SK-N-SH treated with all-trans-retinoic acid at 6 μM for 48 hours (cell line): ENCODE results near the gene CPEB1.

Source experiments
- ATAC-seq: fragments of 200-7000 bp; cut with Tn5 transposase; 3 replicates; pipeline ENCODE4 v1.9.1; 2020; ENCODE audit warnings: mild to moderate bottlenecking, moderate library complexity
- ARNTL ChIP-seq: fragments of 450-650 bp; formaldehyde crosslinking; IDR thresholded peaks from 2 replicates; pipeline ENCODE4 v1.5.0; 2020; ENCODE audit warnings: low read depth, mild to moderate bottlenecking, moderate library complexity, borderline replicate concordance
- BACH2 ChIP-seq: fragments of 250-450 bp; sonication (Bioruptor Pico); IDR thresholded peaks from 2 replicates; pipeline ENCODE4 v1.9.0; 2021; ENCODE audit warnings: mild to moderate bottlenecking, borderline replicate concordance
- CSDC2 ChIP-seq: fragments of 250-450 bp; sonication (Bioruptor Pico); IDR thresholded peaks from 2 replicates; pipeline ENCODE4 v1.5.0; 2020; ENCODE audit warnings: mild to moderate bottlenecking, moderate library complexity
- ESRRG ChIP-seq: fragments of 250-450 bp; sonication (Bioruptor Pico); IDR thresholded peaks from 2 replicates; pipeline ENCODE4 v1.6.1; 2021; ENCODE audit warnings: mild to moderate bottlenecking
- GLIS3 ChIP-seq: fragments of 250-450 bp; sonication (Bioruptor Pico); IDR thresholded peaks from 2 replicates; pipeline ENCODE4 v1.5.0; 2020; ENCODE audit warnings: mild to moderate bottlenecking, moderate library complexity
- ISL1 ChIP-seq: fragments of 250-450 bp; sonication (Bioruptor Pico); IDR thresholded peaks from 2 replicates; pipeline ENCODE4 v2.1.2; 2022; ENCODE audit warnings: mild to moderate bottlenecking, moderate library complexity
- OSR1 ChIP-seq: fragments of 250-450 bp; sonication (Bioruptor Pico); IDR thresholded peaks from 2 replicates; pipeline ENCODE4 v1.8.0; 2022; ENCODE audit warnings: moderate library complexity, mild to moderate bottlenecking, inconsistent platforms
- POU6F1 ChIP-seq: fragments of 250-450 bp; sonication (Bioruptor Pico); IDR thresholded peaks from 2 replicates; pipeline ENCODE4 v1.8.0; 2021; ENCODE audit warnings: low read depth, mild to moderate bottlenecking, moderate library complexity, borderline replicate concordance
- PPARA ChIP-seq: fragments of 250-450 bp; sonication (Bioruptor Pico); IDR thresholded peaks from 2 replicates; pipeline ENCODE4 v1.5.0; 2020; ENCODE audit warnings: mild to moderate bottlenecking, borderline replicate concordance
- RARB ChIP-seq: fragments of 250-450 bp; sonication (Bioruptor Pico); IDR thresholded peaks from 2 replicates; pipeline ENCODE4 v1.8.0; 2021; ENCODE audit warnings: mild to moderate bottlenecking, moderate library complexity
- SNAI2 ChIP-seq: fragments of 250-450 bp; sonication (Bioruptor Pico); IDR thresholded peaks from 2 replicates; pipeline ENCODE4 v1.5.0; 2020; ENCODE audit warnings: mild to moderate bottlenecking, moderate library complexity
- TCF4 ChIP-seq: fragments of 250-450 bp; sonication (Bioruptor Pico); IDR thresholded peaks from 2 replicates; pipeline ENCODE4 v1.8.0; 2021; ENCODE audit warnings: mild to moderate bottlenecking, moderate library complexity, borderline replicate concordance
- TOX ChIP-seq: fragments of 250-450 bp; sonication (Bioruptor Pico); IDR thresholded peaks from 2 replicates; pipeline ENCODE4 v1.8.0; 2021; ENCODE audit warnings: mild to moderate bottlenecking, moderate library complexity, borderline replicate concordance
- TSHZ2 ChIP-seq: fragments of 250-450 bp; sonication (Bioruptor Pico); IDR thresholded peaks from 2 replicates; pipeline ENCODE4 v1.5.0; 2020; ENCODE audit warnings: mild to moderate bottlenecking, moderate library complexity
- ZC3H10 ChIP-seq: fragments of 250-450 bp; sonication (Bioruptor Pico); IDR thresholded peaks from 2 replicates; pipeline ENCODE4 v1.5.1; 2021; ENCODE audit warnings: mild to moderate bottlenecking, moderate library complexity
- ZFP3 ChIP-seq: fragments of 250-450 bp; sonication (Bioruptor Pico); IDR thresholded peaks from 2 replicates; pipeline ENCODE4 v1.5.0; 2020; ENCODE audit warnings: mild to moderate bottlenecking, moderate library complexity
- ZFP30 ChIP-seq: fragments of 450-650 bp; formaldehyde crosslinking; IDR thresholded peaks from 2 replicates; pipeline ENCODE4 v1.5.0; 2022; ENCODE audit warnings: mild to moderate bottlenecking, moderate library complexity
- ZNF565 ChIP-seq: fragments of 450-650 bp; formaldehyde crosslinking; conservative IDR thresholded peaks from 2 replicates; pipeline ENCODE4 v1.5.0; 2020; ENCODE audit warnings: low read depth, mild to moderate bottlenecking, moderate library complexity
- ZNF70 ChIP-seq: fragments of 450-650 bp; formaldehyde crosslinking; IDR thresholded peaks from 2 replicates; pipeline ENCODE4 v1.5.0; 2020; ENCODE audit warnings: mild to moderate bottlenecking, moderate library complexity
- ZNF8 ChIP-seq: fragments of 450-650 bp; formaldehyde crosslinking; IDR thresholded peaks from 2 replicates; pipeline ENCODE4 v1.5.0; 2020; ENCODE audit warnings: mild to moderate bottlenecking, moderate library complexity
- TF ChIP-seq, protein P1 (sequence below): fragments of 250-450 bp; sonication (Bioruptor Pico); IDR thresholded peaks from 2 replicates; pipeline ENCODE4 v1.5.1; 2021; ENCODE audit warnings: mild to moderate bottlenecking, moderate library complexity
- TF ChIP-seq, protein P2 (sequence below): fragments of 250-450 bp; sonication (Bioruptor Pico); IDR thresholded peaks from 2 replicates; pipeline ENCODE4 v1.8.0; 2020; ENCODE audit warnings: mild to moderate bottlenecking, moderate library complexity, borderline replicate concordance

CPEB1 gene

DNA sequence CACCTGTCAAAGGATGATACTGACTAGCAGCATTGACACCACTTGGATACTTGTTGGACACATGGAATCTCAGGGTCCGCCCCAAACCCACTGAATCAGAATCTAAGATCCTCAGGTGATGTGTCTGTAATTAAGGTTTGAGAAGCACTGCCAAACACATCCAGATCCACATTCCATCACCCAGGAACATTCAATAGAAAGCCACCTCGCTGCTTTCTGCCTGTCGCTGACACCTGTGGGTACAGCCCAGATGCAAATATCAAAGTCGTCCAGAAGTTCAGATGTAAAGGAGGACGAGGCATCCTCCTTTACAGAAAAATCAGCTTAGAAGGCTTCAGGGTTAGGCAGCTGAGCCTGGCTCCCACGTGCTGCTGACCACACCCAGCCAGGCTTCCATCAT is 101.7 kb downstream of the CPEB1 start:
- no peak for TF ChIP-seq ESRRG (CRISPR knock-in tag)
- TF ChIP-seq, protein P1, sequence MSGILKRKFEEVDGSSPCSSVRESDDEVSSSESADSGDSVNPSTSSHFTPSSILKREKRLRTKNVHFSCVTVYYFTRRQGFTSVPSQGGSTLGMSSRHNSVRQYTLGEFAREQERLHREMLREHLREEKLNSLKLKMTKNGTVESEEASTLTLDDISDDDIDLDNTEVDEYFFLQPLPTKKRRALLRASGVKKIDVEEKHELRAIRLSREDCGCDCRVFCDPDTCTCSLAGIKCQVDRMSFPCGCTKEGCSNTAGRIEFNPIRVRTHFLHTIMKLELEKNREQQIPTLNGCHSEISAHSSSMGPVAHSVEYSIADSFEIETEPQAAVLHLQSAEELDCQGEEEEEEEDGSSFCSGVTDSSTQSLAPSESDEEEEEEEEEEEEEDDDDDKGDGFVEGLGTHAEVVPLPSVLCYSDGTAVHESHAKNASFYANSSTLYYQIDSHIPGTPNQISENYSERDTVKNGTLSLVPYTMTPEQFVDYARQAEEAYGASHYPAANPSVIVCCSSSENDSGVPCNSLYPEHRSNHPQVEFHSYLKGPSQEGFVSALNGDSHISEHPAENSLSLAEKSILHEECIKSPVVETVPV (CRISPR knock-in tag), result no peak
- TF ChIP-seq TOX (CRISPR knock-in tag), result no peak
- no peak for TF ChIP-seq GLIS3 (CRISPR knock-in tag)
- no peak for TF ChIP-seq OSR1 (CRISPR knock-in tag)
- TF ChIP-seq ISL1 (CRISPR knock-in tag), result no peak
- TF ChIP-seq ARNTL (CRISPR knock-in tag), result no peak
- TF ChIP-seq SNAI2 (CRISPR knock-in tag), result no peak
- TF ChIP-seq ZNF8, result no peak
- TF ChIP-seq TSHZ2 (CRISPR knock-in tag), result no peak
- no peak for TF ChIP-seq POU6F1 (CRISPR knock-in tag)
- no peak for TF ChIP-seq ZFP30 (CRISPR knock-in tag)
- TF ChIP-seq ZC3H10, result no peak
- no peak for TF ChIP-seq PPARA (CRISPR knock-in tag)
- TF ChIP-seq TCF4 (CRISPR knock-in tag), result no peak
- TF ChIP-seq RARB (CRISPR knock-in tag), result no peak
- no peak for TF ChIP-seq CSDC2
- no peak for ATAC-seq

GRCh38 chr15:82545002-82545401 is 102.2 kb downstream of the CPEB1 start:
- TF ChIP-seq ISL1 (CRISPR knock-in tag), result no peak
- TF ChIP-seq ZNF8, result no peak
- no peak for TF ChIP-seq ARNTL (CRISPR knock-in tag)
- TF ChIP-seq, protein P1 (CRISPR knock-in tag), result no peak
- no peak for TF ChIP-seq ZNF565 (CRISPR knock-in tag)
- no peak for TF ChIP-seq ZFP3 (CRISPR knock-in tag)
- TF ChIP-seq, all 23 proteins: peak for 0
- ATAC-seq, result no peak

- ATAC-seq, result no peak
- no peak for TF ChIP-seq POU6F1 (CRISPR knock-in tag)
- no peak for TF ChIP-seq ESRRG (CRISPR knock-in tag)
- no peak for TF ChIP-seq ZNF565 (CRISPR knock-in tag)
- no peak for TF ChIP-seq ZNF8
- TF ChIP-seq TCF4 (CRISPR knock-in tag), result no peak
- no peak for TF ChIP-seq ZFP3 (CRISPR knock-in tag)
- no peak for TF ChIP-seq ZNF70 (CRISPR knock-in tag)
- TF ChIP-seq SNAI2 (CRISPR knock-in tag), result no peak
- TF ChIP-seq, protein P2, sequence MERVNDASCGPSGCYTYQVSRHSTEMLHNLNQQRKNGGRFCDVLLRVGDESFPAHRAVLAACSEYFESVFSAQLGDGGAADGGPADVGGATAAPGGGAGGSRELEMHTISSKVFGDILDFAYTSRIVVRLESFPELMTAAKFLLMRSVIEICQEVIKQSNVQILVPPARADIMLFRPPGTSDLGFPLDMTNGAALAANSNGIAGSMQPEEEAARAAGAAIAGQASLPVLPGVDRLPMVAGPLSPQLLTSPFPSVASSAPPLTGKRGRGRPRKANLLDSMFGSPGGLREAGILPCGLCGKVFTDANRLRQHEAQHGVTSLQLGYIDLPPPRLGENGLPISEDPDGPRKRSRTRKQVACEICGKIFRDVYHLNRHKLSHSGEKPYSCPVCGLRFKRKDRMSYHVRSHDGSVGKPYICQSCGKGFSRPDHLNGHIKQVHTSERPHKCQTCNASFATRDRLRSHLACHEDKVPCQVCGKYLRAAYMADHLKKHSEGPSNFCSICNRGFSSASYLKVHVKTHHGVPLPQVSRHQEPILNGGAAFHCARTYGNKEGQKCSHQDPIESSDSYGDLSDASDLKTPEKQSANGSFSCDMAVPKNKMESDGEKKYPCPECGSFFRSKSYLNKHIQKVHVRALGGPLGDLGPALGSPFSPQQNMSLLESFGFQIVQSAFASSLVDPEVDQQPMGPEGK (CRISPR knock-in tag), result no peak
- TF ChIP-seq ZC3H10, result no peak
- TF ChIP-seq TSHZ2 (CRISPR knock-in tag), result no peak
- no peak for TF ChIP-seq TOX (CRISPR knock-in tag)
- TF ChIP-seq, protein P1 (CRISPR knock-in tag), result no peak
- no peak for TF ChIP-seq BACH2
Measured at GRCh38 chr15:82544431-82544830, 102.7 kb downstream of the CPEB1 start.
